GM21390 (cell line): ENCODE measurements around the gene MRC1.

Source experiments
- ATAC-seq: cut with Tn5 transposase; IDR thresholded peaks from one replicate; pipeline ENCODE4 v1.9.1; 2021; ENCODE audit not compliant: unreplicated experiment

MRC1 gene

GRCh38 chr10:17808971-17809841, at the start of gene MRC1:
MRC1 (plus strand) TSS chr10:17809348; CDS start chr10:17809466, 118 bp downstream.
- no peak for ATAC-seq

- ATAC-seq = no peak
Measured at GRCh38 chr10:17764142-17764541, 45.0 kb upstream of the MRC1 start.

GRCh38 chr10:17765602-17766001, 43.5 kb upstream of the MRC1 start:
- no peak for ATAC-seq

DNA sequence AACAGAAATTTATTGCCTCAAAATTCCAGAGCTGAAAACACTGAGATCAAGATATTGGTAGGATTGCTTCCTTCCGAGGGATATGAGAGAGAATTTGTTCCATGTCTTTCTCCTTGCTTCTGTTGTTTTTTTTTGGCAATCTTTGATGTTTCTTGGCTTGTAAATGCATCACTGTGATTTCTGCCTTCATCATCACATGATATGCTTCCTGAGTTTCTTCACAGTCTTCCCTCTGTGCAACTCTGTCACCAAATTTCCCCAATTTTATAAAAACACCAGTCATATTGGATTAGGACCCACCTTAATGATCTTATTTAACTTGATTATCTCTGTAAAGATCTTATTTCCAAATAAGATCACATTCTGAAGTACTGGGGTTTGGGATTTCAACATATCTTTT, 42.4 kb upstream of the MRC1 start:
- no peak for ATAC-seq

DNA sequence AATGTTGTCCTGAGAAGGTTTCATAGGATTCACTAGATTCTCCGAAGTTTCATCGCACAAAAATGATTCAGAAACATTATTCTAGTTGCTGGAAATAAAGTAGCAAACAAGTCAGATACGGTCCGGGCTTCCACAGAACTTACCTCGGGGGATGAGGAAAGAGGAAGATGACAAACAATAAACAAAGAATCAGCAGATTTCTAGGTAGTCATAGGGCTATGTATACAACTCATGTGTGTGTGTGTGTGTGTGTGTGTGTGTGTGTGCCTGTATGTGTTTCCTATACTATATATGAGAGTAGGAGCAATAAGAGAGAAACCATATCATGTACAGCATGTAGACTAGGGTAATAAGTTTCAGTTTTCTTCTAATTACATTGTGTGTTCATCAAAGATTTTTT, 40.7 kb upstream of the MRC1 start:
- ATAC-seq = no peak

DNA sequence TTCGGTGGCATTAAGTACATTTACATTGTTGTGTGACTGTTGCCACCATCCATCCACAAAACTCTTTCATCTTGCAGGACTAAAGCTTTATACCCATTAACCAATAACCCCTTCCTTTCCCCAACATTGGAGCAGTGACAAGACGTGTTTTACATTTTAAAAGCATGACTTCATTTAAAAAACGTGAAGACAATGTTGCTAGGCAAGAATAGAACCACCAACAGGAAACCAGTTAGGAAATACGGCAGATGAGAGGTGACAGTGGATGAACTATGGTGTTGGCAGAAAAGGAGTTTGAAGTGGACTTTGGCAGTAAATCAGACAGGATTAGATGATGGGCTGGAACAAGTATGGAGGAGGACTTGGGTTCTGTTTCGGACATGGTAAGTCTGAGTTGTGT, 40.2 kb upstream of the MRC1 start:
- no peak for ATAC-seq

DNA sequence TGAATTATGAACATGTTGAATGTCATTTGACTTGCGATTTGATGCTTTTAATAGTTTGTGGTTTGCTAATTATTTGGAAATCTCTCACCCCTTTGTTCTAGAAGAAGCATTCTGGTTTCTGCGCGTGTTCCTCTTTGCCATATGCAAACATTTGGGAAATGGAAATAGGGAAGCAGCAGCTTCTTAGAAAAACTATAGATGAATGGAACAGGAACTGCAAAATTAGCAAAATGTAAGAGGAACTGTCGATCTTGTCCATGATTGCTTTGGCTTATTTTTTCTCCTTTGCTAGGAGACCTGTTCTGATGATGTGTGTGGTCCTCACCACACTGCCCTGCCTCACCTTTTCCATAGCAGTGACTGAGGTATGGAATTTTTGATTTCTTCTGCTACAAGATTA, 38.1 kb upstream of the MRC1 start:
- ATAC-seq = no peak

- no peak for ATAC-seq
Measured at GRCh38 chr10:17779784-17780183, 29.4 kb upstream of the MRC1 start.

DNA sequence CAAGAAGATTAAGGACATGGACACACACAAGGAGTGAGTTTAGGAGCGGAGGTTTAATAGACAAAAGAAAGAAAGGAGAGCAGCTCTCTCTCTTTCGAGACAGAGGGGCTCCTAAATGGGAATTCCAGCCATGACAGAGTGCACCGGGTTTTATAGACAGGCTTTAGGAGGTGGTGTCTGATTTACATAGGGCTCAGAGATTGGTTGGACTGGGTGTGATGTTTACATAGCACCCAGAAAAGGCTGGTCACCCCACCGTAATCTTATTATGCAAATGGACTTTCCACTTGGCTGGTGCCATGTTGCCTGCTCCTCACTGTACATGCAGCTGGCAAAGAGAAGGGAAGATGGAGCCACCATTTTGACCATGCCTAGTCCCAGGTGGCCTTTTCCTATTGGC, 28.4 kb upstream of the MRC1 start:
- ATAC-seq = no peak

DNA sequence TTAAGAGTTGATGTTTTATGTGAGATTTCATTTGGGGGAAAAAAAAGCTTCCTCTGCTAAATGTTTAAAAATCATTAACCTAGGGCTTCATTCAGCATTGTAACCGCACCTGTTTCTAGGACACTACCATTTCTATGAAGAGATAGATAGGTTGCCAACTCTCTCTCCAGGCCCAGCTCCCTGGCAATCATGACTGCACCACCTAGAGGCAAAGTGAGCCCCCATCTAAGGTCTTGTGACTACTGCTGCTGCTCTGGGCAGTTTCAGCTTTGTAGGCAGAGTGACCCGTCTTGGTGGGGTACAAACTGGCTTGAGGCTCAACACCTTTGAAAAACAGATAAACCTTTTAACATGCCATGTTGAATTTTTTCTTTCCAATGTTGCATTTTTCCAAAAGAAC, 27.3 kb upstream of the MRC1 start:
- ATAC-seq = no peak

GRCh38 chr10:17782921-17783665, 26.1 kb upstream of the MRC1 start:
- ATAC-seq = no peak

DNA sequence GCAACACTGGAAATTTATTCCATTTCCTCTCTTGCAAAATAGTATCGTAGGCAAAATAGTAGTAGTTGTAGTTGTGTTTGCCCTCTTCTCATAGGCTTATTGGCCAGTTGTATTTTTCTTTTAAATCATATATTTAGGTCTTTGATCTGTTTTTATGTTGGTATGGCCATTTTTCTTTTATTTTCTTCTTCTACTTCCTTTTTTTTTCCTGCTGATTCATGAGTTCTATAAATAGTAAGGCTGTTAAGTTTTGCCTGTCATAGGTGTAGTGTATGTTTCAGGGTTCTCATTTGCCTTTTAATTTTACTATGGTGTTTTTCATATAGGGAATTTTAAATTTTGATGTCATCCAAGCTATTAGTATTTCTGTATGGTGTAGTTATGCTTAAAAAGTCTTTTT, 25.4 kb upstream of the MRC1 start:
- ATAC-seq = no peak

GRCh38 chr10:17784688-17785087, 24.5 kb upstream of the MRC1 start:
- ATAC-seq = no peak

GRCh38 chr10:17785276-17785930, 23.7 kb upstream of the MRC1 start:
- ATAC-seq = no peak

DNA sequence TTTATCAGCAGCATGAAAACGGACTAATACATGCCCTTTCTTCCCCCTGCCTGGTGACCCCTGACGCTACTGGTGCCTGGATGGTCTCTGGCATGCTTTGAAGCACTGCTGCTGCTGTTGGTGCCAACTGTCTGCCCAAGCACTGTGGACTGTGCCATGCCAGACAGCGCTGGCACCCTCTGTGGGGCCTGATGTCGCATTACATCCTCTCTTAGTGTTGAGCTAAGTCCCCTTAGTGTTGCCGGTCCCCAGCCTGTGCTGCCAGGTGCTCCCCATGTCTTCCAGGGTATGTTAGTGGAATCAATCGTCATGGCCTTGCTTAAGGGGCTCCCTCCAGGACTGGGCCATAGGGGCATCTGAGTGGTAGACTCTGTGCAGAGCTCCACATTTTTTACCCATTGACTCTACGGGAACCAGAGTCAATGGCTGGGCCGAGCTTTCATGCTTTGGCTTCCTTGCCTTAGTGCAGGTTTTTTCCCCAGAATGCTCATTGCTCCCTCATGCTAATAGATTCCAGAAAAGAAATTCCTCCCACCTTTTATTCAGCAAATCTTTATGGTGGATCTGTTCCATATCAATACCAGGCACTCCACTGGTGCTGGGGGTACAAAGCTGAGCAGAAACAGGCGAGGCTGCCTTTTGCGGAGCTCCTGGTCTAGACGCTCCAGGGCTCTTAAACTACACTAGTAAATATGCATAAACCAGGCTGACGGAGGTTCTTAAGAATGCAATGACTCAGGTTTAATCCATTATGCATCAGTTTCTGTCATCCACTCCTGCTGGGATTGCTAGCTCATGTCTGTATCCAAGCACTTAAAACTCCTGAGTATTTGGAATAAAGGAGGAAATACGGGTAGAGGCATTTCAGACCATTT, 21.8 kb upstream of the MRC1 start:
- no peak for ATAC-seq

- ATAC-seq = no peak
Measured at GRCh38 chr10:17788646-17789045, 20.5 kb upstream of the MRC1 start.

DNA sequence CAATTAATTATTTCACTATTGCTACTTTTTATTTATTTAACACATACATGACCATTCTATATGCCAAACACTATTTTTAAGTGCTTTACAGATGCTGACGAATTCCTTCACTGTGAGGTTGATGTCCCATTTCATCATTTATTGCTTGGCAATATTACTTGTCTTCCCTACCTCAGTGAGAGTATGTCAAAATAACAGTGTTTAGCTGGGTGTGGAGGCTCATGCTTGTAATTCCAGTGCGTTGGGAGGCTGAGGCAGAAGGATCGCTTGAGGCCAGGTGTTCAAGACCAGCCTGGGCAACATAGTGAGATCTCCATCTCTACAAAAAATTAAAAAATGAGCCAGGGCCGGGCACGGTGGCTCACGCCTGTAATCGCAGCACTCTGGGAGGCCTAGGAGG, 19.8 kb upstream of the MRC1 start:
- ATAC-seq = no peak

- no peak for ATAC-seq
Measured at GRCh38 chr10:17790651-17791050, 18.5 kb upstream of the MRC1 start.

- no peak for ATAC-seq
Measured at GRCh38 chr10:17792991-17793390, 16.2 kb upstream of the MRC1 start.

DNA sequence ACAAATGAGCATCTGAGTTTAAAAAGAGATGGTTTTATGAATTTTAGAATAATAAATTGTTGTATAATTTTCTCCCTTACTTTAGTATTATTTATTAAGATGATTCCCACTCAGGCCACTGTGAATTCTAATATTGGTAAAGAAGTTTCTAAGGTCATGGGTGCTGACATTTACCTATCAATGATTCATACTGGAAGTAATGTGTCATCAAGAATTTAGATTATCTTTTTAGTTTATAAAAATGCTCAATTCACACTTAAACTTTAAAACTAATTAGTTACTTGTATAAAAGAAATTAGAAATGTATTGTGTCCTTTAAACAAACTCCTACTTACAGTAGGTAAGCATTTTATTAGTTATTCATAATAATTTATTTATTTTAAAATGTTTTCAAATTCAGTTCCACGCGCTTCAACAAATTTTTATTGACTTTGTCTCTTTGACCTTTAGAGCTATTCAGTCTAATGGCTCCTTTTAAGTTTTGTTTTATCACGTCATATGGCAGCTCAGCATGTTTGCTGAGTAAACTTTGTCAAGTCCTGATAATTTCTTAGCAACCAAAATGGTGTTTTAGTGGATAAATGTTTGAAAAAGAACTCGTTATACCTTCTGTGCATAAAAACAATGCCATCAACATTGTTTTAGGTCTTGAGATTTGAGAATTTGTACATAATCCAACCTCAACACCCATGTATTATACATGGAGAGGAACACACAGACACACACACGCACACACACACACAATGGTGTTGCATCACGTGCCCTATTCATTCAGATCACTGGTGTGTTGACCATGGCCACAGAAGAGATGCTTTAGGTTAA, 15.1 kb upstream of the MRC1 start:
- ATAC-seq = no peak
